ENCODE measurements around the gene CSF2RB.

Gene CSF2RB

DNA sequence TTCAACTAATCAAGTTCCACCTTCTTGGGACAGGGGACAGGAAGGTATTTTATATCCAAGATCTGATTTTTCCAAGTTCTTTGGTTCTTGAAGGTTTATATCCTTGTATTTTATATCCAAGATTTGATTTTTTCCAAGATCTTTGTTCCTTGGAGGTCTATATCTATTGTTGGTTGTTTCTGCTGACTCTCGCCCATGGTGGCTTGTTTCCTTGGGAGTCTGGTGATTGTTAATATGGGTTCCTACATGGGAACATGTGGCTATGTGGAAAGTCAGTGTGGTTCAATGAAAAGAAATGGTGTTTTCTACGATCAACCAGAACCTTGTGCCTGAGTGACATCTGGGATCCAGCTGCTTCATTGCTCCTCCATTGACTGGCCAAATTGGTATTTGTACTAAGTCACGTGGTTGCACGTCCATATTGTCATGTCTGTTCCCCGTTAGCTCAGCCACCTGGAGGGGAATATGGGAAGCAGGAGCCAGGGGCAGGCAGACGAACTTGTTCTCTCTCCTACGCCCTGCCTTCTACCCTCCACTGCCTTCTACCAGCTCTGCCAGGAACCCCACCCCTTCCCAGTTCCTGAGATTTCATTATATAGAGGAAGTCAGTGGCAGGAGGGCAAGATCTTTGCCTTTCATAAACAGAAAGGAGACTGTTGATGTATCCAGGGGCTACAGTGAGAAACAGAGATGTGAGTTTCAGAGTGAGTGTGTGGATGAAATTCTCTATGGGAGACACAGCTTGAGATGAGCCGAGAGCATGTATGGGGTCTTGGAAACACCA, 11.1 kb upstream of the CSF2RB start:
- Mint-ChIP-seq H3K27me3 (peaks cover 25% of the 10 kb centered on the region), H3K27ac (no peak overlapping the region), H3K4me3 (no peak overlapping the region), H3K36me3 (no peaks in the 10 kb centered on the region), H3K9me3 (no peaks in the 10 kb centered on the region), H3K4me1 (no peaks in the 10 kb centered on the region)

DNA sequence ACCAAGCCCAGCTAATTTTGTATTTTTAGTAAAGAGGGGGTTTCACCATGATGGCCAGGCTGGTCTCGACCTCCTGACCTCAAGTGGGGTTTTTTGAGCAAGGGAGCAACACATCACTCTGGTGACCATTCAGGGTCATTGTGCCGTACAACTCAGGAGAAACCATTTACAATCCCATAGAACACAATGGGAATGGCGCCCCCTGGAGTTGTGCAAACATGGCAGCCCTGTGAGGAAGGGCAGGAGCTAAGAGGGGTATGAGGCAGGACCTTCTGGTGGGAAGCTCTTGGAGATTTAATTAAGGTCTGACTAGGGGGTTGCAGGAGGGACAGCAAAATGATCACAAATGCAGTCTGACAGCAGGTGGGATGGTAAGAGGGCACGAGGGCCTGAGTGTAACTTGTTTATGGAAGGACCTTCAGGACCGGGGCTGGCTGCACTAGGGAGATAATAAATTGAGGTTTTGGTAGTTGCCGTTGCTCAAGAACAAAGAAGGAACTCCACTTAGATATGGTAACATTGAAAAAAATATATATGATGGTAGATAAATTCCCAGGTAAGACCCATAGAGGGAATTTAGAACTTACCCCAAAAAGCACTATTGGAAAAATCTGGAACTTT, 9.1 kb upstream of the CSF2RB start:
- Mint-ChIP-seq H3K36me3 (no peaks in the 10 kb centered on the region), H3K4me1 (no peaks in the 10 kb centered on the region), H3K9me3 (no peaks in the 10 kb centered on the region), H3K27ac (no peak overlapping the region), H3K27me3 (peaks cover 28% of the 10 kb centered on the region), H3K4me3 (no peak overlapping the region)

DNA sequence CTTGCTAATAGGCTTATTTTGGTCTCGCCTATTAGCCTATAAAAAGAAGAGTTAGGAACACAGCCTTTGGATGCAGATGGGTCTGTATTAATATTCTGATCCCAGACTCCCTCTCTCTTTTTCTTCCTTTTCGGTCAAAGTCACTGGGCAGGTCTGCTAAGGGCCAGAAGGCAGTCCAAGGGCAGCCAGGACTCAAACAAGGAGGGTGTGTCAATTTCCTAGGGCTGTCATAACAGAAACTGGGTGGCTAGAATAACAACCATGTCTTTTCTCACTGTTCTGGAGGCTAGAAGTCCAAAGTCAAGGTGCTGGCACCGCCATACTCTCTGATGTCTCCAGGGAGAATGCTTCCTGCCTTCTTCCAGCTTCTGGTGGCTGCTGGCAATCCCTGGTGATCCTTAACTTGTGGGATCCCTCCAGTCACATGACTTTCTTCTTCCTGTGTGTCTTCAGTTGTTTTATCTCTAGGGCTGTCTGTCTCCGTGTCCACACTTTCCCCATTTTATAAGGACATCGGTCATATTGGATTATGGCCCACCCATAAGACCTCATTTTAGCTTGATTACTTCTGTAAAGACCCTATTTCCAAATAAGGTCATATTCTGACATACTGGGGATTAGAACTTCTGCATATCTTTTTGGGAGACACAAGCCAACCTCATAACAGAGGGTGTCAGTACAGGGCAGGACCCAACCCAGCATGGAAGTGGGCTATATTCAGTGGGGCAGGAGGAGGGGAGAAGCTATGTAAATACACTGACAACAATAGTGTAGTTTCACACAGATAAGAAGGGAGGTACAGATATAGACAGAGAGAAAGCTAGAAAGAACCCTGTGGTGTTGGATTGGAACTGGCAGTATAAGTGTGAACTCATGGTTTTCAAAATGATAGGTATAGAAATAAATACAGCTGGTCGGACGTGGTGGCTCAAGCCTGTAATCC, 5.9 kb upstream of the CSF2RB start:
- H3K36me3 Mint-ChIP-seq = no peaks in the 10 kb centered on the region
- H3K4me1 Mint-ChIP-seq = no peaks in the 10 kb centered on the region
- H3K9me3 Mint-ChIP-seq = no peaks in the 10 kb centered on the region
- H3K27me3 Mint-ChIP-seq = peaks cover 25% of the 10 kb centered on the region
- H3K4me3 Mint-ChIP-seq = no peak overlapping the region
- no peak overlapping the region for H3K27ac Mint-ChIP-seq

DNA sequence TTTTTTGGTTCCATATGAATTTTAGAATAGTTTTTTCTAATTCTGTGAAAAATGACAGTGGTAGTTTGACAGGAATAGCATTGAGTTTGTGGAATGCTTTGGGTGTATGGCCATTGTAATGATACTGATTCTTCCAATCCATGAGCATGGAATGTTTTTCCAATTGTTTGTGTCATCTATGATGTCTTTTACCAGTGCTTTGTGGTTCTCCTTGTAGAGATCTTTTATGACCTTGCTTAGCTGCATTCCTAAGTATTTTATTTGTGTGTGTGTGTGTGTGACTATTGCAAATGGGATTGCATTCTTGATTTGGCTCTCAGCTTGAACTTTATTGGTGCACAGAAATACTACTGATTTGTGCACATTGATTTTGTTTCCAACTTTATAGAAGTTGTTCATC, 3.0 kb upstream of the CSF2RB start:
- Mint-ChIP-seq H3K27me3 (peaks cover 11% of the 10 kb centered on the region), H3K4me1 (no peaks in the 10 kb centered on the region), H3K4me3 (no peak overlapping the region), H3K27ac (no peak overlapping the region), H3K9me3 (no peaks in the 10 kb centered on the region), H3K36me3 (no peaks in the 10 kb centered on the region)

DNA sequence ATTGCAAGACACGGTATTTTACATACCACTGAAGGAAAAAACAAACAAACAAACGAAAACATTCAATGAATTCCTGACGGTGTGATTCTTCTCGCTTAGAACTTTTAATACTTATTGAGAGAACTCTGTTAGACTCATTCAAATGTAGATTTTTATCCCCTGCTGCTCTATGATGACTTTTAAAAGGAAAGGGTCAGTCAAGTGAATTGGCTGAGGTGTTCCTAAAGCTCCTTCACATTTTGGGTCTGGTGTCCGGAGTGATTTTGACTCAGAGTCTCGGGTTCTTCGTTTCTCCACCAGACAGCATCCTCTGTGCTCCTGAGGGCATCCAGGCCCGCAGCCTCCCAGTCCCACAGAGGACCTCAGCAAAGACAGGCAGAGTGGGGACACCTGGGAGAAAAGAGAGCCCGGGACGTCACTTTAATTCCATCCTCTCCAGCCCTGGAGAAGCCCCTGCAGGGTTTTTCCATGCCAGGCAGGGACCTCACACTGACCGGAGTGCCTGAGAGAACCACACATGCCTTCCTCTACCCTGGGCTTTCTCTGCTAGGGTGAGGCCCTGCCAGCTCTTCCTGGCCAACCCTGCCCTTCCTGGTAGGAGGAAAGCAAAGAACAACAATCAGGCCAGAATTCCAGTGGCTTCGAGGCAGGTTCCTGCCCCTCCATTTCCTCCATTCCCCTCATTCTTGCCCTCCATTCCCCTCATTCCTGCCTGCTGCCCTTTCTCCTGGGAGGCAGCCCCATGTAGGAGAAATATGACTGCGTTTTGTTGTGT, 1.4 kb upstream of the CSF2RB start:
- Mint-ChIP-seq H3K36me3 (no peaks in the 10 kb centered on the region), H3K4me3 (no peak overlapping the region), H3K4me1 (no peaks in the 10 kb centered on the region), H3K9me3 (no peaks in the 10 kb centered on the region), H3K27me3 (peaks cover 8% of the 10 kb centered on the region), H3K27ac (no peak overlapping the region)

DNA sequence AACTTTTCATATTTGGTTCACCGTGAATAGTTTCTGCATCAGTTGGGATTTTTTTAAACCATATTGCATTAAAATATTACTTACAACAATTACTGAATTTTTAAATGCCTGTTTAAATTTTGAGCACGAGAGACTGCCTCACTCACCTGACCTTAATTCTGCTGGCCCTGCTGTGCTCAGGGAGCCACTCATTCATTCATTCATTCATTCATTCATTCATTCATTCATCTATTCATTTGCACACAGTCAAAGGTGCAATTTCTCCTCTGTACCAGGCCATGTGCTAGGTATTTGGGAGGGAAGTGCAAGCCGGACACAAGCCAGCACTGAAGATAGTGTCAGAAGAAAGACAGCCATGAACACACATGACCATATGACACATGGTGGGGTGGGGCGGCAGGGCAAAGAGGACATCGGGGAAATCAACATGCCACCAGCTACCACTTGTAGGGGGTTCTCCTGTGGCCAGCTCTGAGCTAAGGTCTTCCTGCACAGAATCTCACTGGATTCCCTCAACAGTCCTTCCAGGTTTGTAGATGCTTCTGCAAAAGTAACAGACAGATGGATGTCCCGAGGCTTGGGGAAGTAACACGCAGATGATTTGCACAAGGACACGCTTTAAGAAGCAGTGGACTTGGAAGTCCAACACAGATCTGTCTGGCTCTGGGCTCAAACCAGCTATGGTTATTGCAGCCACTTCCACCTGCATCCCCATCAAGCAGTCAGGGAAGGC, 568 bp upstream of the CSF2RB start:
- Mint-ChIP-seq H3K36me3 (no peaks in the 10 kb centered on the region), H3K27me3 (peaks cover 10% of the 10 kb centered on the region), H3K9me3 (no peaks in the 10 kb centered on the region), H3K27ac (no peak overlapping the region), H3K4me3 (no peak overlapping the region), H3K4me1 (no peaks in the 10 kb centered on the region)

DNA sequence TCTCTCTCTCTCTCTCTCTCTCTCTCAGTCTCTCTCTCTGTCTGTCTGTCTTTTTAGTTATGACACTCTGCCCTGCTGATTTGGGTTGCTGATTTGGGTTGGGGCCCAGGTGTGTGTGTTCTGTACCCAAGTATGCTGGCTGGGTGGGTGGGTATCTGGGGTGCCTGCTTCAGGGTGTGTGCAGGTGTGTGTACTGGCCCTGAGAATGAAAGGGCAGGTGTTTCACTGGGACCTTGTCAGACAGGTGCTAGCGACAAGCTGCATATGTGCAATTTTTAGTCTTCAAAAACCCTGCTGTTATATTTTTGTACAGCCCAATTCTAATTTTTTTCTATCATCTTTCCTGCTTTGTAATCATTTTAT, 943 bp downstream of the CSF2RB start:
- Mint-ChIP-seq H3K4me1 (no peaks in the 10 kb centered on the region), H3K27me3 (peaks cover 7% of the 10 kb centered on the region), H3K27ac (no peak overlapping the region), H3K9me3 (no peaks in the 10 kb centered on the region), H3K4me3 (no peak overlapping the region), H3K36me3 (no peaks in the 10 kb centered on the region)

DNA sequence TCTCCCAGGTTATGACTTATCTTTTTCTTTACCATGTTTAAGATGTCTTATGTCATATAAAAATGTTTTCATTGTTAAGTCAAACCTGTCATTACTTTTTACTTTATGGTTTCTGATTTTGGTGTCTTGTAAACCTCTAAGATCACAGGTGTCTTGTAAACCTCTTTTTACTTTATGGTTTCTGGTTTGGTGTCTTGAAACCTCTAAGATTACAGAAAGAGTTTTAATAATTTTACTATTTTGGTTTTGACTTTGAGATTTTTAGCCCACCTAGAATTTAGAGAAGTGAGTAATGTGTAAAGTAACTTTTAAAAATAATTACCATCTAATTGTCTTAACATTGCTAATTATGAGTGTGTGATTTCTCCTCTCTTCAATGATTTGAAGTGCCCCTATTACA, 2.6 kb downstream of the CSF2RB start:
- Mint-ChIP-seq H3K9me3 (no peaks in the 10 kb centered on the region), H3K27ac (no peak overlapping the region), H3K4me3 (no peak overlapping the region), H3K27me3 (peaks cover 9% of the 10 kb centered on the region), H3K36me3 (no peaks in the 10 kb centered on the region), H3K4me1 (no peaks in the 10 kb centered on the region)

DNA sequence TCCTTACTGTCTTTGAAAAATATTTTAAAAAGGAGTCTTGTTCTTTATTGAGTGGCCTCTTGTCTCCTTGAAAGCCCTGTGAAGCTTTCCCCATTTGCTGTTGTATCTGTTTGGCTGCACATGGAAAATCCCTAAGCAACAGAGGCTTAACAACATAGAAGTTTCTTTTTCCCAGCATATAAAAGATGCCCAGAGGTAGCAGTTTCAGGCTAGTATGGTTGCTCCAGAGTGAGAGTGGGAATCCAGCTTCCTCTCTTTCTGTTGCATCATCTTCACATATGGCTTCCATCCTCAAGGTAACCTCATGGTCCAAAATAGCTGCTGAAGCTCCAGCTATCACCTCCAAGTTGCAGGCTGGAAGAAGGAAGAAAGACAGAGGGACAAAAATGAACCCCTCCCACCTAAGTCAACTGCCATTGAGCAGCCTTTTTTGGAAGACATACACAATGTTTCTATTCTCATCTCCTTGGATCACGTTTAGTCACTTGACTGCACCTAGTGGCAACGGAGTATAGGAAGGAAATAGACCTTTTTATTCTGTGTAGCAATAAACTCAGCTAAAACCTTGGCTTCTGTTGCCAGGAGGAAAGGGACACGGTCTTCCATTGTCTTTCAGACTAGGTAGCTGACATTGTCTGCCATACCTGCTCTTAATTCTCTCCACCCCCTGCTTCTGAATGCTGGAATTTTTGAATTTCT, 5.3 kb downstream of the CSF2RB start:
- Mint-ChIP-seq H3K27ac (no peak overlapping the region), H3K9me3 (no peaks in the 10 kb centered on the region), H3K27me3 (peaks cover 8% of the 10 kb centered on the region), H3K36me3 (no peaks in the 10 kb centered on the region), H3K4me1 (no peaks in the 10 kb centered on the region), H3K4me3 (no peak overlapping the region)

DNA sequence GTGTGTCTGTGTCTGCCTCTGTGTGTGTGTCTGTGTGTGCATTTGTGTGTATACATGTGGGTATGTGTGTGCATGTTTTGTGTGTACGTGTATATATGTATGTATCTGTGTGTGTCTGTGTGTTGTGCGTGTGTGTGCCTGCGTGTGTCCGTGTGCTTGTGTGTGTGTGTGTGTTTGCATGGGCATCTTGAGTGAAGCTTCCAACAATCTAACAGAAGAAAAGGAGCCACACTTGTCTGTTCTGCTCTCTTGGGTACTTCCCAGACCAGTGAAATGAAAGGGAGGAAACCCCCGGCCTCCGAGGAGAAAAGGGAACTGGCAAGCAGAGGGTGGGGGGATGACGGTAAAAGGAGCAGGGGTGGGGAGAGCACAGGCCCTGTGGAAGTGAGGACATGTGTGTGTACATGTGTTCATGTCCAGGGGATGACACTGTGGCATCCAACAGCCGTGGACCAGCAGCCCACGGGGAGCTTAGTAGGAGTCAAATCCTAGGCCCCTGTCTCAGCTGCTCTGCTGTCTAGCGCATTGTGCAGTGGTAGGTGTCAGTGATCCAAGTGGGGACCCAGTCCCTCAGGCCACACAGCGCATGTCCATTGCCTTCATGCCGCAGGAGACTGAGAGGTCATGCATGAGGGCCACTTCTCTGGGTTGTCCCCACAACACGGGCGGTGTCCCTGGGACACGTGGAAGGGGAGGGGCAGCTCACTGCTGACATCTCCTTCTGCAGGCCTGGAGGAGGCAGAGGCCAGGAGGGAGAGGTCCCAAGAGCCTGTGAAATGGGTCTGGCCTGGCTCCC, 8.1 kb downstream of the CSF2RB start:
- H3K4me1 Mint-ChIP-seq = no peaks in the 10 kb centered on the region
- no peak overlapping the region for H3K27ac Mint-ChIP-seq
- no peak overlapping the region for H3K4me3 Mint-ChIP-seq
- H3K36me3 Mint-ChIP-seq = no peaks in the 10 kb centered on the region
- peaks cover 13% of the 10 kb centered on the region for H3K27me3 Mint-ChIP-seq
- no peaks in the 10 kb centered on the region for H3K9me3 Mint-ChIP-seq

DNA sequence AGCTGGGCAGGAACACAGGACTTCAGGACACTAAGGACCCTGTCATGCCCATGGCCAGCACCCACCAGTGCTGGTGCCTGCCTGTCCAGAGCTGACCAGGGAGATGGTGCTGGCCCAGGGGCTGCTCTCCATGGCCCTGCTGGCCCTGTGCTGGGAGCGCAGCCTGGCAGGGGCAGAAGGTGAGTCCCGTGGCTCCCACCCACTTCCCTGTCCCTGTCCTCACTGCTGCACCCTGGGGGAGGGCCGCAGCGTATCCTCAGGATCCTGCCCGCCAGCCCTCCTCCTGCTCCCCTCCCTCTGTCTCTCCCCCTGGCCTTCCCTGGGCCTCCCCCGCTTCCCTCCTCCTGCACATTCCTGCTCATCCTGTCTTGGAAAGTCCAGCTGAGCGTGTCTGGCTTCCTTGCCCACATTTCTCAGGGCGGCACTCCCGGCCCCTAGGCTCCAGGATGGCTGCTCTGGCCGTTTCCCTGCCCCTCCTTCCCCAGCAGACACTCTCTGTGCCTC, 8.7 kb downstream of the CSF2RB start:
- Mint-ChIP-seq H3K4me1 (no peaks in the 10 kb centered on the region), H3K36me3 (no peaks in the 10 kb centered on the region), H3K9me3 (no peaks in the 10 kb centered on the region), H3K4me3 (no peak overlapping the region), H3K27me3 (peaks cover 11% of the 10 kb centered on the region), H3K27ac (no peak overlapping the region)

DNA sequence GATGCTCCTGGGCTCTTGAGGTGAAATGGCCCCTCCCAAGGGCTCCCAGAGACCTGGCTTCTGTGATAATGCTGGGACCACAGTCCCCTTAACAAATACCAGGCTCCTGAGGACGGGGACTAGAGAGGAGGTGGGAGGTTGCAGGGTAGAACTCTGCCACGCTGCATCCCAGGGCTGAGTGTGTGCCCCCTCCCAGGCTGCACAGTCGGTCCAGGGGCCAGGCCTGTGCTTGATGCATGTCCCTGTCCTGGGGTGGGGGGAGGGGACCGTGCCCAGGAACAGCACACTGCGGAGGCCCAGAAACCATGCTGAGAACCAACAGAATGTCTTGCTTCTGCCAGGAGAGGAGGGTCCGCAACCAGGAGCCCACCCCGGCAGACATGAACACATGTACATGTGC, 9.3 kb downstream of the CSF2RB start:
- Mint-ChIP-seq H3K4me3 (no peak overlapping the region), H3K4me1 (no peaks in the 10 kb centered on the region), H3K27ac (no peak overlapping the region), H3K36me3 (no peaks in the 10 kb centered on the region), H3K27me3 (peaks cover 10% of the 10 kb centered on the region), H3K9me3 (no peaks in the 10 kb centered on the region)

DNA sequence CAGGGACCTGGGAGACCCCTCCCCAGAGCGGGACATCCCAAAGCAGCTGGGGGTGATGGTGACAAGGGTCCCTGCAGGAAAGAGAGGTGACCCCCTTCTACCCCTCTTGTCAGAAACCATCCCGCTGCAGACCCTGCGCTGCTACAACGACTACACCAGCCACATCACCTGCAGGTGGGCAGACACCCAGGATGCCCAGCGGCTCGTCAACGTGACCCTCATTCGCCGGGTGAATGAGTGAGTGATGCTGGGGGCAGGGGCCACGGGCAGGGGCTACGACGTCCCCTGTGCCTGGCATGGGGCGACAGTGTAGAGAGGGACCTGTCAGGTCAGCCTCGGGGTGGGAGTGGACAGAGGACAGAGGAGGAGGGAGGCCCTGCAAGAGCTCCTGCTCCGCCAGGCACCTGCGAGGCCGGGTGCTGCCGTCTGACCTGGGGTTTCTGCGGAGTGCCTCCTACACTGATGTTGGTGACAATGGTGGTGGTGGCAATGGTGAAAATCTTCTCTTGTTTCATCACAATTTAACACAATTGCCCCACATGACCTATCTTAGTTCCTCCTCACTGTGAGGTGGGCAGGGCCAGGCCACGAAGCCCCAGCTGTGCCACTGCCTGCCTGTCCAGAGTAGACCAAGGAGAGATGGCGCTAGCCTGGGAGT, 9.8 kb downstream of the CSF2RB start:
- Mint-ChIP-seq H3K27ac (no peak overlapping the region), H3K27me3 (peaks cover 10% of the 10 kb centered on the region), H3K36me3 (no peaks in the 10 kb centered on the region), H3K9me3 (no peaks in the 10 kb centered on the region), H3K4me3 (no peak overlapping the region), H3K4me1 (no peaks in the 10 kb centered on the region)
